ENCODE data around the gene HDAC10. TPM values are rescaled to one million over a fixed set of nuclear protein-coding genes. Genes with fewer than 3 reads are reported as not detected.

Gene HDAC10
- total RNA-seq, 1 experiment from 2014 or later: 45.0 TPM

- Histone ChIP-seq H2BK12ac (ENCODE audit: insufficient read length, low read depth, low read length) (no peak overlapping the region), H4K8ac (replicated peaks; ENCODE audit: insufficient read length, low read depth, low read length) (no peak overlapping the region), H3K23me2 (ENCODE audit: insufficient read length, low read depth, low read length, poor library complexity, severe bottlenecking) (peaks cover 3% of the 10 kb centered on the region), H3T11ph (ENCODE audit: low read length) (no peak overlapping the region), H2AFZ (ENCODE audit: low read length) (no peak overlapping the region), H3K27ac (ENCODE audit: insufficient read length, low read depth, low read length) (no peak overlapping the region), H3K4ac (ENCODE audit: low read depth, low read length) (no peak overlapping the region), H2BK120ac (ENCODE audit: low read depth, low read length, poor library complexity, severe bottlenecking) (no peak overlapping the region), H4K20me1 (ENCODE audit: control insufficient read depth, insufficient read depth, insufficient read length) (no peaks in the 10 kb centered on the region), H4K5ac (ENCODE audit: insufficient read length, low read depth, low read length) (no peak overlapping the region), H3K9ac (ENCODE audit: extremely low read depth, insufficient read length, low read length) (no peak overlapping the region), H4K91ac (ENCODE audit: insufficient read length, low read depth, low read length) (no peak overlapping the region), H2BK15ac (ENCODE audit: low read depth, low read length) (no peak overlapping the region), H3K14ac (ENCODE audit: insufficient read depth, low read length) (no peak overlapping the region), H2BK5ac (ENCODE audit: insufficient read length, low read length) (no peak overlapping the region), H3K79me2 (ENCODE audit: insufficient read depth, low read length) (no peaks in the 10 kb centered on the region), H3K27me3 (ENCODE audit: insufficient read depth, low read length) (no peaks in the 10 kb centered on the region), H3K4me2 (ENCODE audit: insufficient read depth, insufficient read length, low read length) (no peak overlapping the region), H2AK5ac (ENCODE audit: insufficient read length, low read length) (no peak overlapping the region), H3K23ac (ENCODE audit: insufficient read length, low read depth, low read length) (no peak overlapping the region), H3K56ac (ENCODE audit: insufficient read length, low read depth, low read length) (no peak overlapping the region), H3K4me1 (ENCODE audit: insufficient read depth, low read length) (no peaks in the 10 kb centered on the region), H3K18ac (ENCODE audit: insufficient read length, low read depth, low read length) (no peak overlapping the region), H3K79me1 (ENCODE audit: insufficient read depth, low read depth, low read length, poor library complexity, severe bottlenecking) (no peaks in the 10 kb centered on the region), H3K9me3 (ENCODE audit: control insufficient read depth, low read depth, low read length) (no peaks in the 10 kb centered on the region), H2BK20ac (ENCODE audit: low read depth, low read length, poor library complexity, severe bottlenecking) (no peak overlapping the region)
- Mint-ChIP-seq H3K4me3 (no peak overlapping the region), H3K36me3 (ENCODE audit: insufficient read depth in 1 of 3, low read depth in 3 of 3) (peaks cover 41 to 71% (median 67%) of the 10 kb centered on the region in 3 experiments), H3K9me3 (peaks cover 8 to 13% of the 10 kb centered on the region in 2 experiments), H3K27ac (no peak overlapping the region), H3K27me3 (ENCODE audit: low read depth) (peaks cover 2% of the 10 kb centered on the region; the same call in 1 of the 2 replicates), H3K4me1 (peaks cover 0 to 3% of the 10 kb centered on the region in 2 experiments; a peak in 1 of 4 replicates)
- TF ChIP-seq CTCF (conservative IDR thresholded peaks at IDR 0.05): no peak
- DNase-seq: no peak
- WGBS (ENCODE audit: extremely low coverage, insufficient read length, low lambda C conversion rate): no CpG with 5 or more reads among the region's 21 CpGs
These were observed 27.4 kb upstream of the HDAC10 start for GRCh38 chr22:50278461-50278860.

All from H9 (cell line).